Ishikawa (cell line): ENCODE data around the gene ZRANB3.

Source experiments
- CEBPB ChIP-seq: IDR thresholded peaks from 2 replicates; pipeline ENCODE4 v1.6.1; 2012
- CREB1 ChIP-seq: IDR thresholded peaks from 2 replicates; pipeline ENCODE4 v1.6.1; 2012; ENCODE audit warnings: low read depth
- EGR1 ChIP-seq: IDR thresholded peaks from 2 replicates; pipeline ENCODE4 v1.6.1; 2012
- EP300 ChIP-seq: IDR thresholded peaks from 2 replicates; pipeline ENCODE4 v1.6.1; 2012; ENCODE audit warnings: borderline replicate concordance
- FOXM1 ChIP-seq: IDR thresholded peaks from 2 replicates; pipeline ENCODE4 v1.6.1; 2012; ENCODE audit warnings: low read depth, borderline replicate concordance
- NFIC ChIP-seq: IDR thresholded peaks from 2 replicates; pipeline ENCODE4 v1.6.1; 2012
- RAD21 ChIP-seq: IDR thresholded peaks from 2 replicates; pipeline ENCODE4 v1.6.1; 2012; ENCODE audit warnings: low read depth
- TAF1 ChIP-seq: IDR thresholded peaks from 2 replicates; pipeline ENCODE4 v1.6.1; 2012; ENCODE audit warnings: low read depth, mild to moderate bottlenecking
- TCF12 ChIP-seq: IDR thresholded peaks from 2 replicates; pipeline ENCODE4 v1.6.1; 2012; ENCODE audit warnings: low read depth
- TEAD4 ChIP-seq: IDR thresholded peaks from 2 replicates; pipeline ENCODE4 v1.6.1; 2012
- YY1 ChIP-seq: IDR thresholded peaks from 2 replicates; pipeline ENCODE4 v1.6.1; 2012; ENCODE audit warnings: low read depth
- ZBTB7A ChIP-seq: IDR thresholded peaks from 2 replicates; pipeline ENCODE4 v1.6.1; 2012; ENCODE audit warnings: low read depth
- TF ChIP-seq, protein P1 (sequence below): IDR thresholded peaks from 2 replicates; pipeline ENCODE4 v1.6.1; 2012
- TF ChIP-seq, protein P2 (sequence below): IDR thresholded peaks from 2 replicates; pipeline ENCODE4 v1.6.1; 2012; ENCODE audit warnings: low read depth, mild to moderate bottlenecking
- TF ChIP-seq, protein P3 (sequence below): IDR thresholded peaks from 2 replicates; pipeline ENCODE4 v1.6.1; 2012

The ZRANB3 gene

GRCh38 chr2:135320465-135321355 is 210.3 kb downstream of the ZRANB3 start:
- TF ChIP-seq, protein P1, sequence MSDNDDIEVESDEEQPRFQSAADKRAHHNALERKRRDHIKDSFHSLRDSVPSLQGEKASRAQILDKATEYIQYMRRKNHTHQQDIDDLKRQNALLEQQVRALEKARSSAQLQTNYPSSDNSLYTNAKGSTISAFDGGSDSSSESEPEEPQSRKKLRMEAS, result no peak
- TF ChIP-seq, protein P2, sequence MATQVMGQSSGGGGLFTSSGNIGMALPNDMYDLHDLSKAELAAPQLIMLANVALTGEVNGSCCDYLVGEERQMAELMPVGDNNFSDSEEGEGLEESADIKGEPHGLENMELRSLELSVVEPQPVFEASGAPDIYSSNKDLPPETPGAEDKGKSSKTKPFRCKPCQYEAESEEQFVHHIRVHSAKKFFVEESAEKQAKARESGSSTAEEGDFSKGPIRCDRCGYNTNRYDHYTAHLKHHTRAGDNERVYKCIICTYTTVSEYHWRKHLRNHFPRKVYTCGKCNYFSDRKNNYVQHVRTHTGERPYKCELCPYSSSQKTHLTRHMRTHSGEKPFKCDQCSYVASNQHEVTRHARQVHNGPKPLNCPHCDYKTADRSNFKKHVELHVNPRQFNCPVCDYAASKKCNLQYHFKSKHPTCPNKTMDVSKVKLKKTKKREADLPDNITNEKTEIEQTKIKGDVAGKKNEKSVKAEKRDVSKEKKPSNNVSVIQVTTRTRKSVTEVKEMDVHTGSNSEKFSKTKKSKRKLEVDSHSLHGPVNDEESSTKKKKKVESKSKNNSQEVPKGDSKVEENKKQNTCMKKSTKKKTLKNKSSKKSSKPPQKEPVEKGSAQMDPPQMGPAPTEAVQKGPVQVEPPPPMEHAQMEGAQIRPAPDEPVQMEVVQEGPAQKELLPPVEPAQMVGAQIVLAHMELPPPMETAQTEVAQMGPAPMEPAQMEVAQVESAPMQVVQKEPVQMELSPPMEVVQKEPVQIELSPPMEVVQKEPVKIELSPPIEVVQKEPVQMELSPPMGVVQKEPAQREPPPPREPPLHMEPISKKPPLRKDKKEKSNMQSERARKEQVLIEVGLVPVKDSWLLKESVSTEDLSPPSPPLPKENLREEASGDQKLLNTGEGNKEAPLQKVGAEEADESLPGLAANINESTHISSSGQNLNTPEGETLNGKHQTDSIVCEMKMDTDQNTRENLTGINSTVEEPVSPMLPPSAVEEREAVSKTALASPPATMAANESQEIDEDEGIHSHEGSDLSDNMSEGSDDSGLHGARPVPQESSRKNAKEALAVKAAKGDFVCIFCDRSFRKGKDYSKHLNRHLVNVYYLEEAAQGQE, result no peak
- TF ChIP-seq YY1 (no peak), TAF1 (no peak), ZBTB7A (no peak), NFIC (no peak), TCF12 (no peak)

- no peak for TF ChIP-seq TCF12
- no peak for TF ChIP-seq ZBTB7A
- no peak for TF ChIP-seq CEBPB
- no peak for TF ChIP-seq RAD21
- TF ChIP-seq TAF1, result no peak
- no peak for TF ChIP-seq EP300
- no peak for TF ChIP-seq TEAD4
- TF ChIP-seq, protein P2, result no peak
- TF ChIP-seq CREB1, result no peak
- TF ChIP-seq YY1, result no peak
- TF ChIP-seq NFIC, result no peak
- TF ChIP-seq EGR1, result no peak
- TF ChIP-seq FOXM1, result no peak
- TF ChIP-seq, protein P3, sequence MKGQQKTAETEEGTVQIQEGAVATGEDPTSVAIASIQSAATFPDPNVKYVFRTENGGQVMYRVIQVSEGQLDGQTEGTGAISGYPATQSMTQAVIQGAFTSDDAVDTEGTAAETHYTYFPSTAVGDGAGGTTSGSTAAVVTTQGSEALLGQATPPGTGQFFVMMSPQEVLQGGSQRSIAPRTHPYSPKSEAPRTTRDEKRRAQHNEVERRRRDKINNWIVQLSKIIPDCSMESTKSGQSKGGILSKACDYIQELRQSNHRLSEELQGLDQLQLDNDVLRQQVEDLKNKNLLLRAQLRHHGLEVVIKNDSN, result no peak
- TF ChIP-seq, protein P1, result no peak
Observed at GRCh38 chr2:135318808-135319207, 212.2 kb downstream of the ZRANB3 start.

GRCh38 chr2:135317375-135317774 is 213.6 kb downstream of the ZRANB3 start:
- TF ChIP-seq CEBPB, result no peak
- TF ChIP-seq ZBTB7A, result no peak
- no peak for TF ChIP-seq TEAD4
- TF ChIP-seq, protein P1, result no peak
- no peak for TF ChIP-seq TCF12
- TF ChIP-seq, protein P2, result no peak
- TF ChIP-seq EP300, result no peak
- no peak for TF ChIP-seq NFIC
- TF ChIP-seq RAD21, result no peak
- TF ChIP-seq TAF1, result no peak
- TF ChIP-seq, protein P3, result no peak
- no peak for TF ChIP-seq CREB1
- no peak for TF ChIP-seq YY1
- no peak for TF ChIP-seq FOXM1
- TF ChIP-seq EGR1, result no peak

GRCh38 chr2:135311962-135312361 is 219.1 kb downstream of the ZRANB3 start:
- TF ChIP-seq EP300 (no peak), CREB1 (no peak), EGR1 (no peak), RAD21 (no peak), TEAD4 (no peak), YY1 (no peak)
- TF ChIP-seq, protein P2, result no peak
- TF ChIP-seq, protein P3, result no peak
